ENCODE results near the gene LRP11.
"Not testable (repeated sequence)": the region's sequence is repeated elsewhere in the genome, so short reads cannot be mapped to it uniquely, and the experiment has no call there.

LRP11 gene

DNA sequence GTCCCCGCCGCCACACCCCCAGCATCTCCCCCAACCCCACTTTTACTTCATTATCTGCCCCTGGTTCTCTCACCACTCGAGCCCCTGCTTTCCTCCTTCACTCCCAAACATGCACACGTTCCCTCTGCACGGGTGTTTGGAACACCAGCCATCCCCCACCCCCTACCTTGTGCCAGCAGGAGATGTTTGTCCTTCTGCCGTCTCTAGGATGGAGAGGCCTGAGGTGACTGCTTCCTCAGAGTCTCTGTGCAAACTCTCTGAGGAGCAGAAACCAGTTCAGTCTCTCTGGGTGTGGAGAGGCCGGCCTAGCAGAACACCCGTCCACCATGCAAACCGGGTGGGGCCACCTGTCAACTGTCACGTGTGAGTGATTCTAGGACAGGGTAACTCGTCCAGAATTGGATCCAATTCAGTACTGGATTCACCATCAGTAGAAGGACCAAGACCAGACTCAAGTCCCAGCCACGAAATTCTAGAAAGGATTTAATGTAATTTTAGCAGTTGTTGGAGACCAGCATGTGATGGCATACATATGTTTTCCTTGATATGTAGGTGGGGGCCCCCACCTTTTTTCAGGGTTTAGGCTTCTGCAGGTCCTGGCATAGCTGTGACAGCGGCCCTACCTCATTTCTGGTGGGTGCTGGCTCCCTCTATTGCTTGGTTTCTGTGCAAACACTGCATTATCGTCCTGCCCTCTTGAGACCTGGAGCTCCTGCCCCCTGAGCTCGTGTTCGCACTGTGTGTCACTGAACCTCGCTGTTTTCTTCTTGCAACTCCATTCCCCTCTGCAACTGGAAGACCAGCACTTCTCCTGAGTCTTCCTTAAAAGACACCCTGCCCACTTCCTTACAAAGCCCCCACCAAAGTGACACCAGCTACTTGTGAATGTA is 33.9 kb upstream of the LRP11 start, which contains the start of gene RAET1E:
RAET1E (minus strand) TSS at position 259 of the 890 bp plus-strand sequence. CDS start 7,212 bp downstream, outside the sequence.
- no peak for DNase-seq (ENCODE audit: low spot score)

DNA sequence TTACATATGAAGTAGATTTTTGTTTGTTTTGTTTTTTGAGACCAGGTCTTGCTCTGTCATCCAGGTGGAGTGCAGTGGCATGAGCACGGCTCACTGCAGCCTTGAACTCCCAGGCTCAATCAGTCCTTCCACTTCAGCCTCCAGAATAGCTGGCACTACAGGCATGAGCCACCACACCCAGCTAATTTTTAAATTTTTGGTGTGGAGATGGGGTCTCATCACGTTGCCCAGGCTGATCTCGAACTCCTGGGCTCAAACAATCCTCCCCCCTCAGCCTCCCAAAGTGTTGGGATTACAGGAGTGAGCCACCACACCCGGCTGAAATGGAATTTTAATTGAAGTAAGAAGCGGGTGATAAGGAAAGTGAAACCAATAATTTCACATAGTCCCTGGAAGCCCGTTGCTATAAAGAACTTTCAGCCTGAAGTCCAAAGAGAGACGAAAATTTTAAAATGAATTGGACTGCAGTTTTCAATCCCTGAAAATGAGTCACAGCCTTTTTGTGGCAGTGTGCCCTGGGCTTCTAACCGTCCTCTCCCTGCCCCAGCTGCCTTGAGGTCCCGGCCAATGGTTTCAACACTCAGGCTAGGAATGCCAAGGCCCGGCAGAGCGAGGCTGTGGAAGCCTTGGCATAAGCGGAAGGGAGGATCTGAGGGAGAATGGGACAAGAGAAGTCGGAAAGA is 33.0 kb upstream of the LRP11 start:
- DNase-seq (ENCODE audit: low spot score) = no peak

DNA sequence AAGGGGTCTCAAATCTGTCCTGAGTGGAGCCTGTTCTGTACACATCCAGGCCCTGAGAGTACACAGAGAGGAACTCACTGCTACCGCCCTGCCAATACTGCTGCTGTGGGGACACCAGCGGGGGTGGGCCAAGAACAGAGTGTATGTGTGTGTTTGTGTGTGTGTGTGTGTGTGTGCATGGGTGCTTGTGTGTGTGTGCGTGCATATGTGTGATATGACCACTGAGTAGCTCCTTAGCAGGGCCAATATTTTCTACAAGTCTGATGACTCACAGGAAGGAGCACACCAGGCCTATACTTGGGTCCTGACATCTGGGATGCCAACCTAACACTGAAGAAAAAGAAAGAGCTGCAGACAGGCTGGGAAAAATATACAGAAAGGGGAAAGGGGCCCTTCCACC is 32.3 kb upstream of the LRP11 start:
- no peak for DNase-seq (ENCODE audit: low spot score)

- DNase-seq (ENCODE audit: low spot score) = no peak
These were observed 31.7 kb upstream of the LRP11 start for GRCh38 chr6:149895833-149896271.

DNA sequence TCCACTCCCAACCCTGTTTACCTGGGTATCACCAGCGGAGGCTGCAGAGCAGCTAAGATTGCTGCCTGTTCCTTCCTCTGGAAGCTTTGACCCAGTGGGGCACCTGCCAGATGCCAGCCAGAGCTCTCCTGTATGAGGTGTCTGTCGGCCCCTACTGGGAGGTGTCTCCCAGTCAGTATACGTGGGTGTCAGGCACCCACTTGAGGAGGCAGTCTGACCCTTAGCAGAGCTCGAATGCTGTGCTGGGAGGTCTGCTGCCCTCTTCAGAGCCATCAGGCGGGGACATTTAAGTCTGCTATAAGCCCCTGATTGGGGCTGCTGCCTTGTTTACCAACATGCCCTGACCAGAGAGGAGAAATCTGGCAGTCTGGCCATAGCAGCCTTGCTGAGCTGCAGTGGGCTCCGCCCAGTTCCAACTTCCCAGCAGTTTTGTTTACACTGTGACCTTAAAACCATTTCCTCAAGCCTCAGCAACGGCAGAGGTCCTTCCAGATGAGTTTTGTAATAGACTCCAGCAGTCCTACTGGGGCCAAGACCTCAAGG is 31.0 kb upstream of the LRP11 start:
- no peak for DNase-seq (ENCODE audit: low spot score)

- DNase-seq (ENCODE audit: low spot score) = not testable (repeated sequence)
These were observed 27.7 kb upstream of the LRP11 start for GRCh38 chr6:149891864-149892263.

DNA sequence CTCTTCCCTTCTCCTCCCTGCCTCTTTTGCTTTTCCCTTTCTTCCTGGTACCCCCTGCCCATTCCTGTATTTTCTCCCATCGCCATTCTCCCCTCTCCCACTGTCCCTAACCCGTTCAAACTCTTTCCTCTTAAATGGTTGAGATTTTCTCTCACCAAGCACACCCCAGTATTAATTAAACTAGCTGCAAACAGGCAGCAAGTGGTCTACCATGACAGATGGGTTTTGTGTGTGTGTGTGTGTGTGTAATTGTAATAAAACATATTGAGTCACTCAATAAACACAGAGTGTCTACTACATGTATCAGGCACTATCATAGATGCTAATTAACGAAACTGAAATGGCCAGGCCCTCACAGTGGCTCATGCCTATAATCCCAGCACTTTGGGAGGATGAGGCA is 27.1 kb upstream of the LRP11 start:
- no peak for DNase-seq (ENCODE audit: low spot score)

- no peak for DNase-seq (ENCODE audit: low spot score)
These were observed 26.5 kb upstream of the LRP11 start for GRCh38 chr6:149890629-149891045.

GRCh38 chr6:149889326-149889725 is 25.2 kb upstream of the LRP11 start:
- DNase-seq (ENCODE audit: low spot score) = no peak

DNA sequence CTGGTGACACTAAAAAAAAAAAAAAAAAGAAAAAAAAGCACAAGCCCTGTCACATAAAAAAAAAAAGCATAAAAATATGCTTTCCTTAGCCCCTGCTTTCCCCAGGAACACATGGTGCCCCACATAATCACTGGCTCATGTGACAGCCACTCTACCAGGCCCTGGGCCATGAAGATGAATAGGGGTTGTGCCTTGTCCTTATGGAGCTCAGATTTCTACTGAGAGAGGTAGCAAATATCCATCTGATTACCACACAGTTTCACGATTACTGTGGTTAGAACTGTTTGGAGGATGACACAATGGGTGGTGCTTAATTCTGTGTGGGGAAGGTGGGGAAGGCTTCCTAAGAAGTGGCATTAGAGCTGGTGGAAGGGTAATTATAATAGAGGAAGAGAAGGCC is 24.5 kb upstream of the LRP11 start:
- no peak for DNase-seq (ENCODE audit: low spot score)

DNA sequence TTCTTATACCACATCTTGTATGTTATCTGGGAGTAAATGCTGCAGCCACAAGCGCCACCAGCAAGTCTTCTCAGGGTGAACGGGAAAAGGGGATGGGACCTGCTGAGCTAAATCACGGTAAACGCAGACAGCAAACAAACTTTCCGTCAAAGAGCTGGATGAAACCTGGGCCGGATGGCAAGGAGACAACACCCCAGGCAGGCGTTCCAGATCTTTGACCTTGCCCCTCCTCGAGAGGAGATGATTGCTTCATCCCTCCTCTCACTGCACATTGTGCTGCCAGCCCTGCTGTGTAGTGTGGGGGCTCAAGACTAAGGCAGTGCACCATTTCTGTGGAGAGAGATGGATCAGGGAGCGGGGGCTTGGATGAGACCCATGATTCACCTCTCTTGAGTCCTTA is 23.9 kb upstream of the LRP11 start:
- no peak for DNase-seq (ENCODE audit: low spot score)

DNA sequence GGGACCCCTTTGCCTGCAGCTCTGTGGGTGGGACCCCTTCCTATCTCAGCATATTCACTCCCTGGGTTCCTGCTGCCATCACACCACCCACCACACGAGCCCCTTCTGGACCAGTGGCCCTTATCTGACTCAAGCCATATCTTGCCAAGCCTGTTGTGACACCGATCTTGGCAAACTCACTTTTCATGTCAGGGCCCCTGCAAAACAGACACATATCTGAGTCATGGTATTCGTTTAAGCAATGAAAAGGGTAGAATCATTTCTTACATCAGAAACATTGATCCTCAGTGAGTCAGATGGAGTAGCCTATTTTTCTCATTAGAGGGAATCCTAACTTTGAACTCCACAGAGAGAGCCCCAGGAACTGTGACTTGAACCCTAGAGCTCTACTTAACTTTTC is 23.2 kb upstream of the LRP11 start:
- no peak for DNase-seq (ENCODE audit: low spot score)

GRCh38 chr6:149885888-149886287 is 21.7 kb upstream of the LRP11 start:
- no peak for DNase-seq (ENCODE audit: low spot score)

DNA sequence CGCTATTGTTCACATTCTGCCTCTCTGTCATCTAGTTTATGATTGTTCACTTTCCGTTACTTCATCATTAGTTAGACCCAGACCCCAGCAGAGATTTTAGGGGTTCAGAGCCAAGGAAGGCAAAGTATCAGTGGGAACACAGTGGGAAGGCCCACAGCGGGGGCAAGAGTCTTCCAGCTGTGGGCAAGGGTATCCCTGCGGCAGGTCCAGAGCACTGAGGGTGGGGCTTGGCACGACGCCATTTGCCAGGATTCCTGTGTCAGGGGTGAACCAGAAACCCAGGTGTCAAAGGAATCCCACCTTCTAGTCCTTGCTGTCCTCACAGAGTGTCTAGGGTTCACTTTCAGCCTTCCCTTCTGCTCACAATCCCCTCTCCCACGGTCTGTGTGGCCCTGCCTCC is 20.5 kb upstream of the LRP11 start:
- no peak for DNase-seq (ENCODE audit: low spot score)

DNA sequence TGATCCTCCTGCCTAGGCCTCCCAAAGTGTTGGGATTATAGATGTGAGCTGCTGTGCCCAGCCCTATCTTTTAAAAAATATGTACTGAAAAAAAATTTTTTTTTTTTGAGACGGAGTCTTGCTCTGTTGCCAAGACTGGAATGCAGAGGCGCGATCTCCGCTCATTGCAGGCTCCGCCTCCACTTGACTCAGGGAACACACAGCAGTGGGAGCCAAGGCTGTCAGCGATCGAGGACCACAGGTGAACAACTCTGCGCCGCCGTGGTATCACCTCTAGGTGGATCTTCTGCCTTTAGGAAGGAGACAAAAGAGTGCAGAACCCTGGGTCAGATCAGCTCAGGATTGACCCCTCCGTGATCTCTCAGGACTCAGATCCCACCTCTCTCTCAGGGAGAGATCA is 20.1 kb upstream of the LRP11 start:
- DNase-seq (ENCODE audit: low spot score) = no peak

DNA sequence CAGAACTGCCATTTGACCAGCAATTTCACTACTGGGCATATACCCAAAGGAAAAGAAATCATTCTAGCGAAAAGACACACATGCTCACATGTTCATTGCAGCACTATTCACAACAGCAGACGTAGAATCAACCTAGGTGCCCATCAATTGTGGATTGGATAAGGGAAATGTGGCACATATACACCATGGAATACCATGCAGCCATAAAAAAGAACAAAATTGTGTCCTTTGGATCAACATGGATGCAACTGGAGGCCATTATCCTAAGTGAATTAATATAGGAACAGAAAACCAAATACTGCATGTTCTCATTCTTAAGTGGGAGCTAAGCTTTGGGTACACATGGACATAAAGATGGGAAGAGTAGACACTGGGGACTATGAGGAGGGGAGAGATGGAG is 17.7 kb upstream of the LRP11 start:
- DNase-seq (ENCODE audit: low spot score) = no peak

DNA sequence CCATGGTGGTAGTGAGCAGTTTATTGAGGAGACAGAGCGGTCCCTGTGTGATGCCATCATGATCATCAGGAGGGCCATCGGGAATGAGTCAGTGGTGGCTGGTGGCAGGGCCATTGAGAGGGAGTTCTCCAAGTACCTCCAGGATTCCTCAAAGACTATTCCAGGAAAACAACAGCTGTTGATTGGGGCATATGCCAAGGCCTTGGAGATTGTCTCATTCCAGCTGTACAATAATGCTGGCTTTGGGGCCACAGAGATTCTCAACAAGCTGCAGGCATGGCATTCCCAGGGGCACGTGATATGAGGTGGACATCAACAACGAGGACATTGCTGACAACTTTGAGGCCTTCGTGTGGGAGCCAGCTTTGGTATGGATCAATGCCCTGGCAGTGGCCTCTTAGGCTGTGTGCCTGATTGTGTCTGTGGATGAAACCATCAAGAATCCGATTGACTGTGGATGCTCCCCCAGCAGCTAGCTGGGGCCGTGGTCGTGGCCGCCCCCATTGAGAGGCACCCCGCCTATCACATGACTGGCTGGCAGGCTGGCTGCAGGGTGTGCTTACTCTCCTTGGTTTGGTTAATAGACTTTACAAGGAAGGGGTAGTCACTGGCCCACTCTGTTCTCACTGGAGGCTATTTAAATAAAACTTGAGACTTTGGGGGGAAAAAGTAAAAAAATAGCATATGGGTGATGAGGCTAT is 17.1 kb upstream of the LRP11 start:
- DNase-seq (ENCODE audit: low spot score) = no peak

DNA sequence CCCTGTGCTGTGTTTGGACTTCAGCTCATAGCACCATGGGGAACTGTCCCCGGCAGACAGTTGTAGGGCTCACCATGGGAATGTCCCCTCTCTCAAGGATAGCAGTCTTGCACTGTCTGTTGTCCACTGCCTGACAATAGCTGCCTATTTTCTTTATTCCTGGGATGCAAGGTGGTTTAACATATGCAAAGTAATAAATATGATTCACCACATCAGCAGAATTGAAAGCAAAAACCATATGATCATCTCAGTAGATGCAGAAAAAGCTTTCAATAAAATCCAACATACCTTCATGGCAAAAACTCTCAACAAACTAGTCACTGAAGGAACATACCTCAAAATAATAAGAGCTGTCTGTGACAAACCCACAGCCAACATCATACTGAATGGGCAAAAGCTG is 13.5 kb upstream of the LRP11 start:
- no peak for DNase-seq (ENCODE audit: low spot score)

GRCh38 chr6:149876241-149876933 is 12.2 kb upstream of the LRP11 start:
- DNase-seq (ENCODE audit: low spot score) = no peak

- no peak for DNase-seq (ENCODE audit: low spot score)
These were observed 8.1 kb upstream of the LRP11 start for GRCh38 chr6:149872233-149872632.

GRCh38 chr6:149871182-149871581 is 7.0 kb upstream of the LRP11 start:
- no peak for DNase-seq (ENCODE audit: low spot score)
